ENCODE measurements around the gene ZBTB1. TPM values are rescaled to one million over a fixed set of nuclear protein-coding genes. Genes with fewer than 3 reads are reported as not detected.

ZBTB1 gene, protein sequence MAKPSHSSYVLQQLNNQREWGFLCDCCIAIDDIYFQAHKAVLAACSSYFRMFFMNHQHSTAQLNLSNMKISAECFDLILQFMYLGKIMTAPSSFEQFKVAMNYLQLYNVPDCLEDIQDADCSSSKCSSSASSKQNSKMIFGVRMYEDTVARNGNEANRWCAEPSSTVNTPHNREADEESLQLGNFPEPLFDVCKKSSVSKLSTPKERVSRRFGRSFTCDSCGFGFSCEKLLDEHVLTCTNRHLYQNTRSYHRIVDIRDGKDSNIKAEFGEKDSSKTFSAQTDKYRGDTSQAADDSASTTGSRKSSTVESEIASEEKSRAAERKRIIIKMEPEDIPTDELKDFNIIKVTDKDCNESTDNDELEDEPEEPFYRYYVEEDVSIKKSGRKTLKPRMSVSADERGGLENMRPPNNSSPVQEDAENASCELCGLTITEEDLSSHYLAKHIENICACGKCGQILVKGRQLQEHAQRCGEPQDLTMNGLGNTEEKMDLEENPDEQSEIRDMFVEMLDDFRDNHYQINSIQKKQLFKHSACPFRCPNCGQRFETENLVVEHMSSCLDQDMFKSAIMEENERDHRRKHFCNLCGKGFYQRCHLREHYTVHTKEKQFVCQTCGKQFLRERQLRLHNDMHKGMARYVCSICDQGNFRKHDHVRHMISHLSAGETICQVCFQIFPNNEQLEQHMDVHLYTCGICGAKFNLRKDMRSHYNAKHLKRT
- 36.9 and 41.2 TPM in 2 replicates for total RNA-seq

DNA sequence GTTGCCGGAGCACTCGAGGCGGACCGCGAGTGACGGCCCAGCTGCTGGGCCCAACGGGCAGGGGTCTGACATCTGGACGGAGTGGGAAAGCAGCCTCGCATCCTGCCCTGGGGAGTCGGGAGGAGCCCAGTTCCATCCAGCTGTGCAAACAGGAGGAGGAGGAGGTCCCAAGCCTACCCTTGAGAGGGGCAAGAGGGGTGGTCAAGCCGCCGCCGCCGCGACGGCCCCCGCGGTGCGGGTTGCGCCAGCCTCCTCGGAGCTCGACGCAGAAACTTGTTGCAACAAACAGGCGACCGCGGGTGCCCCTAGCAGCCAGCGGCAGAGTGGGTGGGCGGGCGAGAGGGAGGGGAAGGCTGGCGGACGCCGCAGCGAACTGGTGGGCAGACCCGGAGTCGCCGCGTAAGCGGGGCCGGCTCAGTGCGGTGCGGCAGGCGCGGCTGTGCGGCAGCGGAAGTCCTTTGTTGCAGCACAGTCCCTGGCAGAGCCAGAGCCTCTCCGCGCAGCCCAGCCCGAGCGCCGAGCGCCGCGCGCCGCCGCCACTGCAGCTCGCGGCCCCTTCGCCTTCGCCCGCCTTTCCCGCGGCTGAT is at the start of gene ZBTB1:
ZBTB1 (plus strand) TSS at position 461 of the 587 bp plus-strand sequence. CDS start 16,735 bp downstream, outside the sequence.

GRCh38 chr14:64465191-64465822 is 39.3 kb upstream of the ZBTB1 start, which contains the start of gene AKAP5:
TSS of gene AKAP5 (plus strand) at chr14:64465499. CDS start at chr14:64468395, 2,896 bp downstream.

DNA sequence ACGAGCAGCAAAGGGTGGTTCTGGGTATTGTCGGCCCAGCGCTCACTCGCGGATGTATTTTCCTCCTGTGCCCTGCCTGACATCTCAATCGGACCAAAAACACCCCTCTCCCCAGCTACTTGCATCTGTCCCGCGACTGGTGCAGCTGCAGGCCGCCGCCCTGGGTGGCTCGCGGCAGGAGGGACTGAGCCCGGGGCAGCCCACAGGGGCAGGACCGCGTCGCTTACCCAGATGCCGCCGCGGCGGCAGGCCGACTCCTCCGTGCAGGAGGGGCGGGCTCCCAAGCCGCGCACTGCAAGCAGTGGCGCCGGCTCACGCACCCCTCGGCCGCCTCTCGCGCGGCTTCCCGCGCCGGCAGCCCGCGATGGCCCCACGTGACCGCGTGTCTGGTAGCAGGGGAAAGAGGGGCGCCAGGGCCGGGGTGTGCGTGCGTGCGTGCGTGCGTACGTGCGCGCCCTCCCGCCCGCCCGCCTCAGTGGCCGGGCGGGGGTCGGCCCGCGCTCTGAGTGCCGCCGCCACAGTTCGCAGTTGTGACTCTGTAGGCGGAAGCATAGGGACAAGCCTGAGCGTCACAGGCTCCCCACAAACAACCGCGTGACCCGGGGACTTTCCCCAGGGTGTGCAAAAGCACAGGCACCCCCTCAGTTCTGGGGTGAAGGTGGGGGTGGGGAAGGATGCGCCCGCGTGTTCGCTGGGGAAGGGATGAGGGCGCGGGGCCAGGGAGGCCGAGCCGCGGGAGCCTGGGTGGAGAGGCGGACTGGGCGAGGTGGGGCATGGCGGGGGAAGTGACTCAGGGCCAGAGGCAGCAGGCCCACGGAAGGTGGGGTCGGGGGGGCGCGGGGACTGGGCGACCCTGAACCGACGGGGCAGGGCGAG is 898 bp upstream of the ZBTB1 start, which contains the start of gene ZBTB25:
ZBTB25 (minus strand) TSS at position 405 of the 876 bp plus-strand sequence. CDS start 13,305 bp downstream, outside the sequence.

DNA sequence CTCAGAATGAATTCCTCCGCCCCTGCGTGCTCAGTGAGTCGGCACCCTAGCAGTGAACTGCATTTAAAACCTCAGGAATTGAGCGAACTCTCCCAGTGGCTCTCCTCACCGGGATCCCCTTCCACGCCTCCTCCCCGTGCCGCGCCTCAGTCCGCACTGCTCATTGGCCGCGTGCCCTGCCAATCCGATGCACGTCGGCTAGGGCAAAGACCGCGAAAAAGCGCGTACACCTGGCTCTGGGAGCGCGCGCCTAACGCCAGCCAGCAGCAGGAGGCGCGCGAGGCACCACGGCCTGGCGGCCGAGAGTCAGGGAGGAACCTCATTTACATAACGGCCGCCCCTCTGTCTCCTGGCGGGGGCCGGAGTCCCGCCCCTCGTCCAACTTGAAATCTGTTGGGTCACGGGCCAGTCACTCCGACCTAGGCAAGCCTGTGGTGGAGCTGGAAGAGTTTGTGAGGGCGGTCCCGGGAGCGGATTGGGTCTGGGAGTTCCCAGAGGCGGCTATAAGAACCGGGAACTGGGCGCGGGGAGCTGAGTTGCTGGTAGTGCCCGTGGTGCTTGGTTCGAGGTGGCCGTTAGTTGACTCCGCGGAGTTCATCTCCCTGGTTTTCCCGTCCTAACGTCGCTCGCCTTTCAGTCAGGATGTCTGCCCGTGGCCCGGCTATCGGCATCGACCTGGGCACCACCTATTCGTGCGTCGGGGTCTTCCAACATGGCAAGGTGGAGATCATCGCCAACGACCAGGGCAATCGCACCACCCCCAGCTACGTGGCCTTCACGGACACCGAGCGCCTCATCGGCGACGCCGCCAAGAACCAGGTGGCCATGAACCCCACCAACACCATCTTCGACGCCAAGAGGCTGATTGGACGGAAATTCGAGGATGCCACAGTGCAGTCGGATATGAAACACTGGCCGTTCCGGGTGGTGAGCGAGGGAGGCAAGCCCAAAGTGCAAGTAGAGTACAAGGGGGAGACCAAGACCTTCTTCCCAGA is 35.9 kb downstream of the ZBTB1 start, which contains the start of gene HSPA2:
HSPA2 (plus strand) TSS at position 534 of the 995 bp plus-strand sequence; CDS start at position 643, 109 bp downstream.

DNA sequence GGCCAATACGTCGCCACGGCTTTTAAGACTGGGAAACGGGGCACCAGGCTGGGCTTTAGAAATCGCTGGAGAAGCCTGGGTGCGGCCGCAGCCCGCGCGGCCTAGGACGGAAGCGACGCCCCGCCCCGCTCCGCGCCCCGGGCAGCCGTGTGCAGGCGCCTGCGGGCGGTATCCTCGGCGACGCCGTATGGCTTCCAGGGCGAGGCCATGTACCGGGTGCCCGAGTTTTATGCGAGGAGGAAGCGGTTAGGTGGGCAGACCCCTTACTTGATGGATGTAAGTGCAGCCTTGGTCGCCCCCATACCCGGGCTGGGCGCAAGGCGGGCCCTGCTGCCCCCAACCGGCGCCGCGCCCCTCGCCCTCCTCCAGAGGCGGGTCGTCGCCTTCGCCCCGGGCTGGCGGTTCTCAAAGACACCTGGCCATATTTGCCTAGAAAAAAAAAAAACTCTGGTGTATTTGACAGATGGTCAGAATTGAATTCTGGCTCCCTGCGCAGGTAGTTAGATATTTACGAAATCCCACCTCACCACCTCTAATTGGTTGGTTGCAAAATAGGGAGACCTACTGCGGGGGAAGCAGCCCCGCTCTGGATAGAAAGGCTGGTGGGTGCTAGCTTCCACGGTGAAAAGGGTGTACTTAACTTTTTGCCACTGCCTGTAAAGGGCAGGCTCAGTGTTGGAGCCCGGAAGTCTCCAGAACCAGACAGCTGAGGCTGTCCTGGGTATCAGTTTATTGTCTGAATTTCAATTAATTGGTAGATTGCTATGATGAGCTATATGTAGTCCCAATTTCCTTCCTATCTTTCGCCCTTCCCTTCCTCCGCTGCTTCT is 45.4 kb downstream of the ZBTB1 start, which contains the start of gene PPP1R36:
PPP1R36 (plus strand) TSS at position 171 of the 830 bp plus-strand sequence; CDS start at position 208, 37 bp downstream.

Other genes starting within 250 kb of the ZBTB1 start
- gene ESR2, start 210.4 kb upstream of the ZBTB1 start, total RNA-seq: 0.29 and 0.50 TPM in 2 replicates
- 46.5 and 82.2 TPM in 2 replicates for gene MTHFD1, start 116.4 kb upstream of the ZBTB1 start, total RNA-seq
- 0.17 and 0.29 TPM in 2 replicates for gene AKAP5, start 39.3 kb upstream of the ZBTB1 start, total RNA-seq
- gene ZBTB25, start 932 bp upstream of the ZBTB1 start, total RNA-seq: 5.7 and 7.8 TPM in 2 replicates
- gene HSPA2, start 36.0 kb downstream of the ZBTB1 start, total RNA-seq: 2.5 and 2.8 TPM in 2 replicates
- 1.2 TPM in 1 of 2 replicates, not detected in the other for gene PPP1R36, start 45.2 kb downstream of the ZBTB1 start, total RNA-seq
- 0.87 and 1.5 TPM in 2 replicates for gene PLEKHG3, start 199.7 kb downstream of the ZBTB1 start, total RNA-seq

Measured in smooth muscle cell of trachea (primary cell).